OCI-LY3 (cell line): Measurements from ENCODE around the gene CNDP2.

ENCODE experiments used
- H2AFZ ChIP-seq: fragments of 200-600, 300-600 bp; shearing (Covaris generic); 2 replicates; pipeline ENCODE4 v1.6.0; 2014; ENCODE audit warnings: antibody characterized with exemption, low read depth, low read length
- H3K27ac ChIP-seq: fragments of 200-600, 300-600 bp; sonication (generic); 2 replicates; pipeline ENCODE4 v1.5.1; 2014; ENCODE audit warnings: mild to moderate bottlenecking, low read length, moderate library complexity, mixed read lengths
- H3K27me3 ChIP-seq: fragments of 200-600, 300-600 bp; sonication (generic); 2 replicates; pipeline ENCODE4 v1.6.1; 2014; ENCODE audit warnings: low read depth, low read length, mixed read lengths
- H3K36me3 ChIP-seq: fragments of 200-600, 300-600 bp; sonication (generic); replicated peaks from 2 replicates; pipeline ENCODE3; 2014; ENCODE audit warnings: low read depth, low read length, mixed read lengths
- H3K4me1 ChIP-seq: fragments of 300-600, 200-600 bp; sonication (generic); 2 replicates; pipeline ENCODE4 v1.6.1; 2014; ENCODE audit warnings: low read length, mixed read lengths
- H3K4me2 ChIP-seq: fragments of 200-600, 300-600 bp; sonication (generic); 2 replicates; pipeline ENCODE4 v1.6.1; 2014; ENCODE audit warnings: low read length, mixed read lengths
- H3K4me3 ChIP-seq: fragments of 300-600, 200-600 bp; sonication (generic); 2 replicates; pipeline ENCODE4 v1.5.1; 2014; ENCODE audit warnings: antibody characterized with exemption, mild to moderate bottlenecking, low read length, moderate library complexity
- H3K79me2 ChIP-seq: fragments of 300-600, 200-600 bp; shearing (Covaris generic); 2 replicates; pipeline ENCODE4 v1.6.1; 2014; ENCODE audit warnings: mild to moderate bottlenecking, low read length, mixed read lengths
- H3K9ac ChIP-seq: fragments of 300-600, 200-600 bp; shearing (Covaris generic); 2 replicates; pipeline ENCODE4 v1.6.0; 2014; ENCODE audit warnings: mild to moderate bottlenecking, low read length, moderate library complexity
- H3K9me3 ChIP-seq: fragments of 200-600, 300-600 bp; shearing (Covaris generic); 2 replicates; pipeline ENCODE4 v1.6.1; 2014; ENCODE audit warnings: low read length, mixed read lengths; ENCODE audit not compliant: insufficient read depth
- H4K20me1 ChIP-seq: fragments of 200-600, 300-600 bp; sonication (generic); 2 replicates; pipeline ENCODE4 v1.6.1; 2016; ENCODE audit warnings: low read length, mixed read lengths; ENCODE audit not compliant: insufficient read depth
- CTCF ChIP-seq: fragments of 200-600, 300-600 bp; sonication (generic); IDR thresholded peaks from 2 replicates; pipeline ENCODE4 v1.5.1; 2014; ENCODE audit warnings: antibody characterized with exemption, low read length, low read depth
- EZH2phosphoT487 ChIP-seq: fragments of 200-600 bp; shearing (Covaris generic); IDR thresholded peaks from 2 replicates; pipeline ENCODE4 v1.6.1; 2018; ENCODE audit warnings: antibody characterized with exemption, mixed run types, low read depth

Gene CNDP2

GRCh38 chr18:74546007-74546406, 49.8 kb downstream of the CNDP2 start:
- Histone ChIP-seq H3K27me3 (0 out of 2 replicates have a peak, but pooled peaks cover 5% of the 10 kb centered on the region), H3K27ac (no peak overlapping the region), H3K9me3 (peaks cover 10% of the 10 kb centered on the region; the same call in 1 of the 2 replicates), H4K20me1 (no peaks in the 10 kb centered on the region), H3K36me3 (no peaks in the 10 kb centered on the region), H3K4me2 (no peak overlapping the region), H3K4me1 (0 out of 2 replicates have a peak, but pooled peaks cover 4% of the 10 kb centered on the region), H3K9ac (no peak overlapping the region), H2AFZ (no peak overlapping the region), H3K79me2 (no peaks in the 10 kb centered on the region), H3K4me3 (no peak overlapping the region)
- no peak for TF ChIP-seq CTCF
- TF ChIP-seq EZH2phosphoT487 = no peak

DNA sequence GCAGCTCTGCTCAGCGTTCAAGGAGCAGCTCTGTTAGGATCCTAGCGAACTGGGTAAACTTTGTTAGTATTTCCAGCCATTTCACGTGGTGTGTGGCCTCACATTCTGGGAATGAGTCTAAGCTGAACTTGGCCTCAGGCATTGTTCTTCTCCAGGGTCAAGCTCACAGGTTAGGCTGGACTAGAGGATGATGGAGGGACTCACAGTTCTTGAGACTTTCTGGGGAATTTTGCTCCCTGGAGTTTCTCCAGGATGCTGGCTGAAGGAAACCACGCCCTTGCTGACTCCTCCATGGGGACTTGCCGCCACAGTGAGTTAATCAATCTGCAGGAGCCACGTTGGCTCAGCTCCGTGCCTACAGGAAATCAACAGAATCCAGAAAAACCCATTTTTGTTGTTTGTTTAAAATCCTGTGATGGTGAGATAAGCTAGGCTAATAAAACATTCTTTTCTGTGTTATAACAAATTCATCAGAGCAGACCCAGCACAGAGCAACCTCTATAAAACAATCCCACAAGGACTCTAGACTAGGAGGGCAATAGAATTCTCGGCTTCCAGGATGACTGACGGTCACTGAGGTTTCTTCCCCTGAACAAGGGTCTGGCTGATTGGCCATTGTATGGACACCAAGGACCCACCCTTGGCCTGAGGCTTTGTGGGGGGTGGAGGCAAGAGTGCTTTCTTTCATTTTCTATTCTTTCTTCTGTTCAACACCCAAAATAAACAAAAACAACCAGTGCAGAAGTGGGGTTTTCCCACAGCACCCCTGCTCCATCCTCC, 50.8 kb downstream of the CNDP2 start:
- Histone ChIP-seq H3K79me2 (no peaks in the 10 kb centered on the region), H3K36me3 (no peaks in the 10 kb centered on the region), H3K27ac (no peak overlapping the region), H4K20me1 (no peaks in the 10 kb centered on the region), H3K9me3 (peaks cover 10% of the 10 kb centered on the region; the same call in 1 of the 2 replicates), H3K4me1 (no peaks in the 10 kb centered on the region), H3K27me3 (0 out of 2 replicates have a peak, but pooled peaks cover 1% of the 10 kb centered on the region), H3K4me3 (no peak overlapping the region), H3K9ac (no peak overlapping the region), H2AFZ (no peak overlapping the region), H3K4me2 (no peak overlapping the region)
- no peak for TF ChIP-seq CTCF
- no peak for TF ChIP-seq EZH2phosphoT487

GRCh38 chr18:74547860-74548259, 51.7 kb downstream of the CNDP2 start:
- Histone ChIP-seq H3K9me3 (peaks cover 10% of the 10 kb centered on the region; the same call in 1 of the 2 replicates), H3K79me2 (no peaks in the 10 kb centered on the region), H3K4me3 (no peak overlapping the region), H3K36me3 (no peaks in the 10 kb centered on the region), H3K4me1 (no peaks in the 10 kb centered on the region), H2AFZ (no peak overlapping the region), H3K9ac (no peak overlapping the region), H4K20me1 (no peaks in the 10 kb centered on the region), H3K27me3 (peaks cover 2% of the 10 kb centered on the region; the same call in 1 of the 2 replicates), H3K4me2 (no peak overlapping the region), H3K27ac (no peak overlapping the region)
- TF ChIP-seq CTCF (no peak), EZH2phosphoT487 (no peak)

DNA sequence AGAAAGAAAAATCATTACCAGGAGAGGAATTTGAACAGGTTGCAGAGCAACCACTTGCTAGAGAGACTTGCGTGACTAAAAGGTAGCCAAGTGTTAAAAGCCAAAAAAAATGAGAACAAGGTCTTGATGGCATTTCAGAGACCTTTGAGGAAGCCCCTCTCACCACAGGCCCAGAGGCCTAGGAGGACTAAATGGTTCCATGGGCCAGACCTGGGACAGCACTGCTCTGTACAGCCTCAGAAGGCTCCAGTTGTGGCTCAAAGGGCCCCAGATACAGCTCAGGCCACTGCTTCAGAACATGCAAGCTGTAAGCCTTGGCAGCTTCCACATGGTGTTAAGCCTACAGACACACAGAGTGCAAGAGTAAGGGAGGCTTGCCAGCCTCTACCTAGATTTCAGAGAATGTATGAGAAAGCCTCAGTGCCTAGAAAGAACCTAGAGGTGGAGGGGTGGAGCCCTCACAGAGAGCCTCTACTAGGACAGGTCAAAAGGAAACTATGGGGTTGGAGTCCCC, 53.5 kb downstream of the CNDP2 start:
- no peak overlapping the region for H3K27ac ChIP-seq
- no peak overlapping the region for H3K4me2 ChIP-seq
- peaks cover 10% of the 10 kb centered on the region; the same call in 1 of the 2 replicates for H3K9me3 ChIP-seq
- no peak overlapping the region for H3K9ac ChIP-seq
- H3K36me3 ChIP-seq = no peaks in the 10 kb centered on the region
- TF ChIP-seq CTCF = no peak
- no peaks in the 10 kb centered on the region for H4K20me1 ChIP-seq
- peaks cover 19% of the 10 kb centered on the region for H3K27me3 ChIP-seq
- no peak overlapping the region for H2AFZ ChIP-seq
- no peak overlapping the region for H3K4me3 ChIP-seq
- no peaks in the 10 kb centered on the region for H3K79me2 ChIP-seq
- H3K4me1 ChIP-seq = no peaks in the 10 kb centered on the region
